K562 (cell line): Measurements from ENCODE around the gene NT5DC2. TPM values are rescaled to one million over a fixed set of nuclear protein-coding genes. Genes with fewer than 3 reads are reported as not detected.
A peak's percentile ranks its signal among the peaks of the same experiment; 100 is the strongest.

Experiments
- CREM ChIP-seq: IDR thresholded peaks from 2 replicates; pipeline ENCODE4 v1.6.1; 2014; ENCODE audit warnings: antibody characterized with exemption, low read depth
- CTCFL ChIP-seq: IDR thresholded peaks from 2 replicates; pipeline ENCODE4 v1.6.1; 2011; ENCODE audit warnings: borderline replicate concordance, low read depth, mild to moderate bottlenecking, moderate library complexity, low read length; ENCODE audit not compliant: insufficient read depth, poor library complexity, severe bottlenecking
- EP400 ChIP-seq: fragments of 450-650 bp; IDR thresholded peaks from 2 replicates; pipeline ENCODE4 v1.6.1; 2017; ENCODE audit warnings: antibody characterized with exemption, mild to moderate bottlenecking, moderate library complexity
- KDM5B ChIP-seq: fragments of 200-600 bp; sonication (generic); IDR thresholded peaks from 2 replicates; pipeline ENCODE4 v1.6.1; 2012; ENCODE audit warnings: low read depth, mild to moderate bottlenecking, moderate library complexity, low read length, control low read depth, inconsistent platforms; ENCODE audit not compliant: insufficient replicate concordance
- MNT ChIP-seq, 2 experiments: fragments of 450-650 bp; conservative IDR thresholded peaks; 2 replicates each; pipeline ENCODE4 v1.6.1; 2017; ENCODE audit warnings: mild to moderate bottlenecking in 2 of 2, moderate library complexity in 2 of 2
- MYBL2 ChIP-seq, 2 experiments: fragments of 450-650 bp in 1 of 2; sonication (generic) in 1 of 2; formaldehyde crosslinking in 1 of 2; IDR thresholded peaks; 2 replicates each; pipeline versions ENCODE4 v1.6.1 to v1.8.1; 2017 to 2022; ENCODE audit warnings: borderline replicate concordance in 1 of 2, inconsistent platforms in 1 of 2, low read depth in 1 of 2, mild to moderate bottlenecking in 1 of 2, missing genetic modification reagents in 1 of 2, moderate library complexity in 1 of 2
- NCOA2 ChIP-seq, 2 experiments: fragments of 450-650 bp; IDR thresholded peaks; 2 replicates each; pipeline ENCODE4 v1.6.1; 2018; ENCODE audit warnings: mild to moderate bottlenecking in 2 of 2, moderate library complexity in 1 of 2; ENCODE audit not compliant: partially characterized antibody in 2 of 2
- NONO ChIP-seq, 2 experiments: fragments of 200-400 bp in 1 of 2; fragments of 450-650 bp in 1 of 2; formaldehyde crosslinking in 1 of 2; IDR thresholded peaks; 2 replicates each; pipeline ENCODE4 v1.6.1; 2017; ENCODE audit warnings: low read depth in 2 of 2, mild to moderate bottlenecking in 2 of 2, moderate library complexity in 2 of 2, low read length in 1 of 2
- PHF8 ChIP-seq: fragments of 200-600 bp; sonication (generic); IDR thresholded peaks from 2 replicates; pipeline ENCODE4 v1.6.1; 2012; ENCODE audit warnings: mixed run types, mild to moderate bottlenecking, inconsistent platforms, low read length, moderate library complexity, borderline replicate concordance
- RBFOX2 ChIP-seq: fragments of 200-400 bp; formaldehyde crosslinking; IDR thresholded peaks from 2 replicates; pipeline ENCODE4 v1.6.1; 2017; ENCODE audit warnings: low read depth, mild to moderate bottlenecking, low read length, moderate library complexity
- SMAD4 ChIP-seq: fragments of 250-450 bp; sonication (Bioruptor Pico); conservative IDR thresholded peaks from 2 replicates; pipeline ENCODE4 v1.8.0; 2021; ENCODE audit warnings: inconsistent platforms, mild to moderate bottlenecking, moderate library complexity
- TAF1 ChIP-seq: IDR thresholded peaks from 2 replicates; pipeline ENCODE4 v1.6.1; 2011; ENCODE audit warnings: mild to moderate bottlenecking, low read length, moderate library complexity; ENCODE audit not compliant: insufficient read depth, control insufficient read depth, severe bottlenecking; ENCODE audit errors: extremely low read depth
- TBL1XR1 ChIP-seq, 2 experiments: IDR thresholded peaks; 2 replicates each; pipeline ENCODE4 v1.6.1; 2012; ENCODE audit warnings: improper control_type of control experiment in 2 of 2, low read length in 2 of 2, mild to moderate bottlenecking in 1 of 2
- ZC3H11A ChIP-seq: IDR thresholded peaks from 2 replicates; pipeline ENCODE4 v1.6.1; 2012; ENCODE audit warnings: low read depth, low read length, improper control_type of control experiment
- ZC3H4 ChIP-seq: sonication (generic); formaldehyde crosslinking; IDR thresholded peaks from 2 replicates; pipeline ENCODE4 v1.9.0; 2021; ENCODE audit warnings: missing genetic modification reagents, borderline replicate concordance
- ZNF444 ChIP-seq: fragments of 250-450 bp; sonication (Bioruptor Pico); IDR thresholded peaks from 2 replicates; pipeline ENCODE4 v1.4.0; 2020; ENCODE audit warnings: mild to moderate bottlenecking, moderate library complexity
- polyA plus RNA-seq, 8 experiments: library from polyadenylated mRNA; depleted of rRNA in 4 of 8; stranded (reverse) in 5 of 8; unstranded in 3 of 8; fragments of >200 nt; fragmentation: Nextera tagmentation in 2 of 8; fragmentation: Illumina TruSeq in 1 of 8; extraction: Ambion mirVana in 2 of 8; extraction: Trizol in 1 of 8; gene quantifications; 2 replicates each; pipeline versions ENCODE4 v1.2.1 to v1.2.3, GENCODE V29; 2011 to 2014; ENCODE audit warnings: inconsistent platforms in 1 of 8, missing spikeins in 1 of 8
- total RNA-seq, 7 experiments: library from RNA; depleted of rRNA in 6 of 7; stranded (reverse); fragments of >200 nt in 6 of 7; fragmentation: Illumina TruSeq in 2 of 7; extraction: Trizol in 2 of 7; gene quantifications; 2 replicates each; pipeline versions ENCODE4 v1.2.1 to v1.2.3, GENCODE V29; 2011 to 2021; ENCODE audit warnings: low replicate concordance in 1 of 7
- TF ChIP-seq, protein P1 (sequence below): fragments of 450-650 bp; conservative IDR thresholded peaks from 2 replicates; pipeline ENCODE4 v1.6.1; 2016; ENCODE audit warnings: missing genetic modification characterization, low read depth, mild to moderate bottlenecking, control low read depth, missing compliant biosample characterization
- TF ChIP-seq, protein P2 (sequence below), 2 experiments: IDR thresholded peaks; 2 replicates each; pipeline ENCODE4 v1.6.1; 2011; ENCODE audit warnings: borderline replicate concordance in 1 of 2, control low read depth in 1 of 2, low read depth in 1 of 2, low read length in 1 of 2, mild to moderate bottlenecking in 1 of 2, mixed read lengths in 1 of 2, moderate library complexity in 1 of 2; ENCODE audit not compliant: insufficient read depth in 1 of 2, insufficient read length in 1 of 2, poor library complexity in 1 of 2, severe bottlenecking in 1 of 2; ENCODE audit errors: extremely low read depth in 1 of 2

The NT5DC2 gene
- total and polyA plus RNA-seq, 9 of the 15 experiments (the other 6 are each of a cell fraction or from before 2014, with no cell fraction given) = 25.6 to 168 (median 122) TPM

GRCh38 chr3:52533623-52534280, at the start of gene NT5DC2 (continued):
- TF ChIP-seq CTCFL (peak; percentile 63), NCOA2 (IDR thresholded peaks at IDR 0.05; ENCODE audit: partially characterized antibody in 2 of 2) (no peak), RBFOX2 (0 out of 2 replicates have a peak, but pooled peaks have one; percentile 6), NONO (IDR thresholded peaks at IDR 0.05; ENCODE audit: low read depth in 2 of 2, low read length in 1 of 2) (0 out of 4 replicates have a peak, but pooled peaks of 1 of the 2 experiments have one; percentile 20), ZNF444 (CRISPR knock-in tag) (peak; percentile 88), KDM5B (peak; percentile 11), EP400 (peak; percentile 50; the same call in 1 of the 2 replicates), TBL1XR1 (IDR thresholded peaks at IDR 0.05; ENCODE audit: low read length in 2 of 2) (no peak), CREM (peak; percentile 26; the same call in 1 of the 2 replicates), ZC3H4 (no peak), ZC3H11A (no peak), MYBL2 (IDR thresholded peaks at IDR 0.05; ENCODE audit: low read depth) (no peak), MYBL2 (CRISPR knock-in tag; IDR thresholded peaks at IDR 0.05; ENCODE audit: borderline replicate concordance) (no peak), PHF8 (peak; percentile 56; the same call in 1 of the 2 replicates), SMAD4 (CRISPR knock-in tag) (peak; percentile 38), TAF1 (peak; percentile 22), MNT (conservative IDR thresholded peaks at IDR 0.05) (peak in 1 of 2 experiments; percentile 55; a peak in 2 of 4 replicates)
- TF ChIP-seq, protein P1, sequence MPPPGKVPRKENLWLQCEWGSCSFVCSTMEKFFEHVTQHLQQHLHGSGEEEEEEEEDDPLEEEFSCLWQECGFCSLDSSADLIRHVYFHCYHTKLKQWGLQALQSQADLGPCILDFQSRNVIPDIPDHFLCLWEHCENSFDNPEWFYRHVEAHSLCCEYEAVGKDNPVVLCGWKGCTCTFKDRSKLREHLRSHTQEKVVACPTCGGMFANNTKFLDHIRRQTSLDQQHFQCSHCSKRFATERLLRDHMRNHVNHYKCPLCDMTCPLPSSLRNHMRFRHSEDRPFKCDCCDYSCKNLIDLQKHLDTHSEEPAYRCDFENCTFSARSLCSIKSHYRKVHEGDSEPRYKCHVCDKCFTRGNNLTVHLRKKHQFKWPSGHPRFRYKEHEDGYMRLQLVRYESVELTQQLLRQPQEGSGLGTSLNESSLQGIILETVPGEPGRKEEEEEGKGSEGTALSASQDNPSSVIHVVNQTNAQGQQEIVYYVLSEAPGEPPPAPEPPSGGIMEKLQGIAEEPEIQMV (tag) = peak; percentile 98
- TF ChIP-seq, protein P2, sequence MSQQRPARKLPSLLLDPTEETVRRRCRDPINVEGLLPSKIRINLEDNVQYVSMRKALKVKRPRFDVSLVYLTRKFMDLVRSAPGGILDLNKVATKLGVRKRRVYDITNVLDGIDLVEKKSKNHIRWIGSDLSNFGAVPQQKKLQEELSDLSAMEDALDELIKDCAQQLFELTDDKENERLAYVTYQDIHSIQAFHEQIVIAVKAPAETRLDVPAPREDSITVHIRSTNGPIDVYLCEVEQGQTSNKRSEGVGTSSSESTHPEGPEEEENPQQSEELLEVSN (IDR thresholded peaks at IDR 0.05; ENCODE audit: borderline replicate concordance in 1 of 2, extremely low read depth in 1 of 2, insufficient read depth in 1 of 2, insufficient read length in 1 of 2, low read depth in 1 of 2, low read length in 1 of 2, poor library complexity in 1 of 2, severe bottlenecking in 1 of 2) = peak in 1 of 2 experiments; percentile 84
